ENCODE results near the gene SRPX2.

DNA sequence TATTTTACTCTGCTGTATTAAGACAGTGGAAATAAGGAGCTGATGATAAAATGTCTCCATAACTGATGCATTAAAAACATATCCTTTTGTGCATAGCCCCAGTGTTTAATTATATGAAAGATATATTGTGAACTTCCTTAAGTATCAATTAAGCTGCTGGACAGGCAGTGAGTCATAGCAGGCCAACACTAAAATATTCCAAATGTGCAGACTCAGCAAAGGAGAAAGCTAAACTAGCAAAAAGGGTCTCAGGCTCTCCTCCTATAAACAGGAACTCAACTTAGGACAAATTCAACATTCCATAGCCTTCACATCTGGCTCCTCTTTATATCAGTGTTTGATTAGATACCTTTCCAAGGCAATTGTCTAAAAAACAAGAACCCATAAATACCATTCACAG is 43.7 kb upstream of the SRPX2 start:
- TF ChIP-seq, protein P1, sequence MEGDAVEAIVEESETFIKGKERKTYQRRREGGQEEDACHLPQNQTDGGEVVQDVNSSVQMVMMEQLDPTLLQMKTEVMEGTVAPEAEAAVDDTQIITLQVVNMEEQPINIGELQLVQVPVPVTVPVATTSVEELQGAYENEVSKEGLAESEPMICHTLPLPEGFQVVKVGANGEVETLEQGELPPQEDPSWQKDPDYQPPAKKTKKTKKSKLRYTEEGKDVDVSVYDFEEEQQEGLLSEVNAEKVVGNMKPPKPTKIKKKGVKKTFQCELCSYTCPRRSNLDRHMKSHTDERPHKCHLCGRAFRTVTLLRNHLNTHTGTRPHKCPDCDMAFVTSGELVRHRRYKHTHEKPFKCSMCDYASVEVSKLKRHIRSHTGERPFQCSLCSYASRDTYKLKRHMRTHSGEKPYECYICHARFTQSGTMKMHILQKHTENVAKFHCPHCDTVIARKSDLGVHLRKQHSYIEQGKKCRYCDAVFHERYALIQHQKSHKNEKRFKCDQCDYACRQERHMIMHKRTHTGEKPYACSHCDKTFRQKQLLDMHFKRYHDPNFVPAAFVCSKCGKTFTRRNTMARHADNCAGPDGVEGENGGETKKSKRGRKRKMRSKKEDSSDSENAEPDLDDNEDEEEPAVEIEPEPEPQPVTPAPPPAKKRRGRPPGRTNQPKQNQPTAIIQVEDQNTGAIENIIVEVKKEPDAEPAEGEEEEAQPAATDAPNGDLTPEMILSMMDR (IDR thresholded peaks at IDR 0.05; ENCODE audit: borderline replicate concordance, extremely low read depth, low read length, poor library complexity, severe bottlenecking), result no peak
- no peak for TF ChIP-seq EZH2 (IDR thresholded peaks at IDR 0.05; ENCODE audit: borderline replicate concordance, low read depth, low read length, severe bottlenecking)

All from DND-41 (cell line).